DOHH2 (cell line): ENCODE measurements around the gene UTP15.

ENCODE experiments used
- EZH2phosphoT487 ChIP-seq: fragments of 200-600 bp; sonication (generic); IDR thresholded peaks from 2 replicates; pipeline ENCODE4 v1.6.1; 2017; ENCODE audit warnings: borderline replicate concordance, mild to moderate bottlenecking, antibody characterized with exemption, low read length, moderate library complexity, mixed read lengths
- TF ChIP-seq, protein P1 (sequence below): fragments of 200-600 bp; sonication (generic); IDR thresholded peaks from one replicate; pipeline ENCODE4 v1.5.1; 2014; ENCODE audit warnings: antibody characterized with exemption, mild to moderate bottlenecking, low read depth, low read length; ENCODE audit not compliant: poor library complexity, severe bottlenecking

DNA sequence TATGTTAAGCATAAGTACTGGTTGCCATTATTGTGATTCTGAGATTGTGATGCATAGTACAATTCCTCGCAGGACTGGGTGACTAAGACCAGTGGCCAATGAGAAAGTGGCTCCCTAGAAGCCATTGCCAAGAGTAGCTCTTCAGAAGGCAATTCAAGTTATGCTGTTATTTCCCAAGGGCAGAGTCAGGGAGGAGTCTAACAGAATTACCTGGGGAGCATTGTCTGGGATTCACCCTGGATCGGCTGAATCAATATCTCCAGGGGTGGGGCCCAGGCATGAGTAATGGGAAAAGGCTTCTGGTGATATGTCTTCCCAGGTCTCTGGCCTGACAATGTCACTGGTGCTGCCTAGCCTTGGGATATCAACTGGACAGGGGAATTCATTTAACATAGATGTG, 49.5 kb downstream of the UTP15 start:
- TF ChIP-seq, protein P1, sequence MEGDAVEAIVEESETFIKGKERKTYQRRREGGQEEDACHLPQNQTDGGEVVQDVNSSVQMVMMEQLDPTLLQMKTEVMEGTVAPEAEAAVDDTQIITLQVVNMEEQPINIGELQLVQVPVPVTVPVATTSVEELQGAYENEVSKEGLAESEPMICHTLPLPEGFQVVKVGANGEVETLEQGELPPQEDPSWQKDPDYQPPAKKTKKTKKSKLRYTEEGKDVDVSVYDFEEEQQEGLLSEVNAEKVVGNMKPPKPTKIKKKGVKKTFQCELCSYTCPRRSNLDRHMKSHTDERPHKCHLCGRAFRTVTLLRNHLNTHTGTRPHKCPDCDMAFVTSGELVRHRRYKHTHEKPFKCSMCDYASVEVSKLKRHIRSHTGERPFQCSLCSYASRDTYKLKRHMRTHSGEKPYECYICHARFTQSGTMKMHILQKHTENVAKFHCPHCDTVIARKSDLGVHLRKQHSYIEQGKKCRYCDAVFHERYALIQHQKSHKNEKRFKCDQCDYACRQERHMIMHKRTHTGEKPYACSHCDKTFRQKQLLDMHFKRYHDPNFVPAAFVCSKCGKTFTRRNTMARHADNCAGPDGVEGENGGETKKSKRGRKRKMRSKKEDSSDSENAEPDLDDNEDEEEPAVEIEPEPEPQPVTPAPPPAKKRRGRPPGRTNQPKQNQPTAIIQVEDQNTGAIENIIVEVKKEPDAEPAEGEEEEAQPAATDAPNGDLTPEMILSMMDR = no peak
- no peak for TF ChIP-seq EZH2phosphoT487
